ENCODE measurements around the gene WDR33.

WDR33 gene

DNA sequence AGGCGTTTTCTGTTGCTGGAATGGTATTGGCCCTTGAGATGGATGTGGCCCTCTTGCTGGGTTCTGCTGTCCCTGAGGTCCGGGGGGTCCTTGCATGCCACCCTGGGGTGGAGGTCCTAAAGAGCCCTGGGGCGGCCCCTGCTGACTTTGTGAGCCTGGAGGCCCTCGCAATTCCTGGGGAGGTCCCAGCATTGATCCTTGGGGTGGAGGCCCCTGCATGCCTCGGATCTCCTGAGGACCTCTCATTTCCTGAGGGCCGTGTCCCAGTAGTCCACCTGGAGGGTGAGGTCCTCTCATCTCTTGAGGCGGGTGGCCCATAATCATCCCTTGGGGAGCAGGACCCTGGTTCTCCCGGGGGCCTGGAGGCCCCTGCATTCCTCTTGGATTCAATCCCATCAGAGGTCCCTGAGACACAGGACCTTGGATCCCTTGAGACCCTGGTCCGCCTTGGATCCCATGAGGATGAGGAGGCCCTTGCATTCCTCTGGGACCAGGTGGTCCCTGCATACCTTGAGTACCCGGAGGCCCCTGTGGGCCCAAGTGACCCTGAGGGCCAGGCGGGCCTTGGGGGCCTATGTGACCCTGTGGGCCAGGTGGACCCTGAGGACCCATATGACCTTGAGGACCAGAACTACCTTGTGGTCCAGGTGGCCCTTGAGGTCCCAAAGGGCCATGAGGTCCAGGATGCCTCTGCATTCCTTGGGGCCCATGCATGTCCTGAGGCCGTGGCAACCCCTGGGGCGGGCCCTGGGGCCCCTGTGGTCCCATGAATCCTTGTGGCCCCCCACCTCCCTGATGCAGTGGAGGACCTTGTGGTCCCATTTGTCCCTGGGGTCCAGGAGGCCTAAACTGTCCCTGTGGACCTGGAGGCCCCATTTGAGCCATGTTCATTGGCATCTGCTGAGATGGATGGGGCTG is 91.4 kb downstream of the WDR33 start:
- DNase-seq (ENCODE audit: low read depth): no peak
- TF ChIP-seq, protein P1, sequence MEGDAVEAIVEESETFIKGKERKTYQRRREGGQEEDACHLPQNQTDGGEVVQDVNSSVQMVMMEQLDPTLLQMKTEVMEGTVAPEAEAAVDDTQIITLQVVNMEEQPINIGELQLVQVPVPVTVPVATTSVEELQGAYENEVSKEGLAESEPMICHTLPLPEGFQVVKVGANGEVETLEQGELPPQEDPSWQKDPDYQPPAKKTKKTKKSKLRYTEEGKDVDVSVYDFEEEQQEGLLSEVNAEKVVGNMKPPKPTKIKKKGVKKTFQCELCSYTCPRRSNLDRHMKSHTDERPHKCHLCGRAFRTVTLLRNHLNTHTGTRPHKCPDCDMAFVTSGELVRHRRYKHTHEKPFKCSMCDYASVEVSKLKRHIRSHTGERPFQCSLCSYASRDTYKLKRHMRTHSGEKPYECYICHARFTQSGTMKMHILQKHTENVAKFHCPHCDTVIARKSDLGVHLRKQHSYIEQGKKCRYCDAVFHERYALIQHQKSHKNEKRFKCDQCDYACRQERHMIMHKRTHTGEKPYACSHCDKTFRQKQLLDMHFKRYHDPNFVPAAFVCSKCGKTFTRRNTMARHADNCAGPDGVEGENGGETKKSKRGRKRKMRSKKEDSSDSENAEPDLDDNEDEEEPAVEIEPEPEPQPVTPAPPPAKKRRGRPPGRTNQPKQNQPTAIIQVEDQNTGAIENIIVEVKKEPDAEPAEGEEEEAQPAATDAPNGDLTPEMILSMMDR (IDR thresholded peaks at IDR 0.05; ENCODE audit: low read depth, low read length, missing control alignments): no peak
- H3K4me3 ChIP-seq (ENCODE audit: low read depth, low read length): no peak overlapping the region

DNA sequence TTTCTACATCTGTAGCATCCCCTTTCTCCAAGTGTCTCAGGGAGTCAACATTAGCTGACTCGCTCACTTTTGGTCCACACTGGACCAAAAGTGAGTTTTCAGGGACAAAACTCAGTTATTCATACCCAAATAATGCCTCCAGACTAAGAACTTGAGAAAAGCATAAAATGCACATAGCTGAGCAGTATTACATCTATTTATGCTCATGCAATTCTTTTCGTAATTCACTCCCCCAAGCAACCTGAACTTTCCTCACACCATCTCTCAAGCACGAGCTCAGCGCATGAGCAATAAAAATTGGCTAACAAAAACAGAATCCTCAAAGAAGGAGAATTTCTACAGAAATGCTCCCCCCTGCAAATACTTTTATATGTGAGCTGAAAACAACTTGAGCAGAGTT is 92.7 kb downstream of the WDR33 start:
- TF ChIP-seq, protein P1 (IDR thresholded peaks at IDR 0.05; ENCODE audit: low read depth, low read length, missing control alignments): no peak
- DNase-seq (ENCODE audit: low read depth): no peak
- H3K4me3 ChIP-seq (ENCODE audit: low read depth, low read length): no peak overlapping the region

DNA sequence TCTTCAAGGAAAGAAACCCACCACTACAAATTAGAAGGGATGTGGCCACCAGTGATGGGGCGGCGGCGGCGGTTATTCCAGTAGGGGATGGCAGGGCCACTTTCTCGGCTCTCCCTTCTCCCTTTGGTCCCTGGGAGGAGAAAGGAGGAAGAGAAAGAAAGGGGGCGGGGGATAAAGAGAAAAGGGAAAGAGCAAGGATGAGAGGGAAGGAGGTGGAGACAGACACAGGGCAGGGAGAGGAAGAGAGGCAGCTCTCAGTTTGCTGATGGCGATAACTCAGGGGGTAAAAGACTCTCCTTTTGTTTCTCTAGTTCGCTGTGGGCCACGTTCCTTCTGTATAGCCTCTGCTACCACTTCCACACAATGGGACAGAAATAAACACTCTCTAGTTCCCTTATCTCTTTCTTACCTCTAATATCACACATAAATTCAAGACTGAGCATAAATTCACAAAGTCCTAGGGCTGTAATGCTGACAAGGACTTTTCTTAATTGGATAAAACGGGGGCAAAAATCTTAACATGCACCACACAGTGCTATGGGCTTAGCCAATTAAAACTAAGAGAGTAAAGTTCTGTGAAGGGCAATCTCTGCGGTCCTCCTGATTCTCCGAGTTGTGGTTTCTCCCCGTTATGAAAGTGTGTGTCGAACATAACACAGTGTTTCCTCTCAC is 95.1 kb downstream of the WDR33 start:
- no peak overlapping the region for H3K4me3 ChIP-seq (ENCODE audit: low read depth, low read length)
- no peak for DNase-seq (ENCODE audit: low read depth)
- TF ChIP-seq, protein P1 (IDR thresholded peaks at IDR 0.05; ENCODE audit: low read depth, low read length, missing control alignments): no peak

DNA sequence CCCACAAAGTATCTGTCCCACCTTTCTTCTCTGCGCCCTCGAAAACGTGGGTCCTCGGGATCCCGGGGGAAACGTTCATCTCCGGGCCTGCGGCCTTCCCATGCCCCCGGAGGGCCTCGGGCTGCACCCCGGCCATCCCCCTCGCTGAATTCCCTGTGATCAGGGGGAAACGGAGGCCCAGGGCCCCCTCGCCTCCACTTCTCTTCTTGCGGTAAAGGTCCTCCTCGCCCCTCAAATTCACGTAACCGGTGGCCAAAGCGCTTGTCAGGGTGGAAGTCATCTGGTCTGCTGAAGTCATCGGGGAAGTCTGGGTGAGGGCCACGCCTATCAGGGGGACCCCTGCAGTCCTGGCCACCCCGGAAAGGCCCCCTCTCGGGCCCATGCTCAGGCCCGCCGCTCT is 97.4 kb downstream of the WDR33 start:
- no peak for DNase-seq (ENCODE audit: low read depth)
- TF ChIP-seq, protein P1 (IDR thresholded peaks at IDR 0.05; ENCODE audit: low read depth, low read length, missing control alignments): no peak
- H3K4me3 ChIP-seq (ENCODE audit: low read depth, low read length): no peak overlapping the region

DNA sequence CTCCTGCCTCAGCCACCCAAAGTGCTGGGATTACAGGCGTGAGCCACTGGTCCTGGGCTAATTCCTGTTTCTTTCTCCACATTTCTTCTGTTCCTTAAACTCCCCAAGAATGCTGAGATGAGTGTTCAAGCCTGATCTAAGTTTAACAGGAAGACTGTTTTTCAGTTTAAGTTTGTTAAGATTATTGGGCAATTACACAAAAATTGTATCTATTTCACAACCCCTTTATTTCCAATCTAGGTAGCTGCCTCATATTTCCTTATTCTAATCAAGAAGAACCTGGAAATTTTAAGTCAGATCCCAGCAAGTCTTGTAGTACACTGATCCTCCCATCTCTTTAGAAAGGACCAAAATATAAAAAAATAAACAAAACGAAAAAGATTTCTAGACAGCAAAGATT is 98.0 kb downstream of the WDR33 start:
- TF ChIP-seq, protein P1 (IDR thresholded peaks at IDR 0.05; ENCODE audit: low read depth, low read length, missing control alignments): no peak
- no peak for DNase-seq (ENCODE audit: low read depth)
- H3K4me3 ChIP-seq (ENCODE audit: low read depth, low read length): no peak overlapping the region

DNA sequence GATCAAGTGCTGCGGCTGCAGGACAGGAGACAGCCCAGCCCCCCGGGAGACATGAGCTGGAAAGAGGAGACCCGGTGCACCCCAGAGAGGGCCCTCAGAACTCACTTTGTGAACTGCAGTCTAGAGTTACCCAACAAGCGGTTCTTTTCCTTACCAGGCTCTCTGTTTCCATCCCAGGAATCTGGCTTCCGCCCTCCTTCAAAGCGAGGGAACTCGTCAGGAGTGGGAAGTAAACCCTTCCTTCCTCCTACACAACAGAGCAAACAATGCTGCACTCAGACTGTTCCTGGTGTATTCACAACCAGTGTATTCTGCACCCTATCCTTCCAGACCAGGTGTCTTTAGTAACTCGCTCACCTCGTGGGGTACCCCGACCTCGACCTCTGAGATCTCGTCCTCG is 101.6 kb downstream of the WDR33 start:
- no peak overlapping the region for H3K4me3 ChIP-seq (ENCODE audit: low read depth, low read length)
- DNase-seq (ENCODE audit: low read depth): no peak
- TF ChIP-seq, protein P1 (IDR thresholded peaks at IDR 0.05; ENCODE audit: low read depth, low read length, missing control alignments): no peak

Measured in GM12864 (cell line).